WERI-Rb-1 (cell line): ENCODE results near the gene RABL6.
A peak's percentile ranks its signal among the peaks of the same experiment; 100 is the strongest.

ENCODE experiments used
- DNase-seq: peaks from one replicate; pipeline ENCODE4 v3.0.0-alpha.2; 2020
- H3K27ac ChIP-seq: fragments of 250-450 bp; sonication (Bioruptor Pico); 2 replicates; pipeline ENCODE4 v1.5.1; 2020; ENCODE audit warnings: mild to moderate bottlenecking, moderate library complexity
- H3K27me3 ChIP-seq: fragments of 250-450 bp; sonication (Bioruptor Pico); 2 replicates; pipeline ENCODE4 v1.5.1; 2021; ENCODE audit warnings: mild to moderate bottlenecking, low read depth, moderate library complexity; ENCODE audit not compliant: insufficient read depth, severe bottlenecking
- H3K36me3 ChIP-seq: fragments of 250-450 bp; sonication (Bioruptor Pico); 2 replicates; pipeline ENCODE4 v1.5.1; 2020; ENCODE audit warnings: mild to moderate bottlenecking, moderate library complexity
- H3K4me3 ChIP-seq: 2 replicates; pipeline ENCODE4 v1.5.1; 2011; ENCODE audit warnings: low read depth, mild to moderate bottlenecking, control low read depth, low read length
- H3K9me3 ChIP-seq: fragments of 250-450 bp; sonication (Bioruptor Pico); 2 replicates; pipeline ENCODE4 v1.5.1; 2021; ENCODE audit warnings: mild to moderate bottlenecking, moderate library complexity; ENCODE audit not compliant: severe bottlenecking
- CTCF ChIP-seq: IDR thresholded peaks from 2 replicates; pipeline ENCODE4 v1.5.1; 2011; ENCODE audit warnings: low read depth, mild to moderate bottlenecking, control low read depth, inconsistent platforms, low read length

The RABL6 gene, protein sequence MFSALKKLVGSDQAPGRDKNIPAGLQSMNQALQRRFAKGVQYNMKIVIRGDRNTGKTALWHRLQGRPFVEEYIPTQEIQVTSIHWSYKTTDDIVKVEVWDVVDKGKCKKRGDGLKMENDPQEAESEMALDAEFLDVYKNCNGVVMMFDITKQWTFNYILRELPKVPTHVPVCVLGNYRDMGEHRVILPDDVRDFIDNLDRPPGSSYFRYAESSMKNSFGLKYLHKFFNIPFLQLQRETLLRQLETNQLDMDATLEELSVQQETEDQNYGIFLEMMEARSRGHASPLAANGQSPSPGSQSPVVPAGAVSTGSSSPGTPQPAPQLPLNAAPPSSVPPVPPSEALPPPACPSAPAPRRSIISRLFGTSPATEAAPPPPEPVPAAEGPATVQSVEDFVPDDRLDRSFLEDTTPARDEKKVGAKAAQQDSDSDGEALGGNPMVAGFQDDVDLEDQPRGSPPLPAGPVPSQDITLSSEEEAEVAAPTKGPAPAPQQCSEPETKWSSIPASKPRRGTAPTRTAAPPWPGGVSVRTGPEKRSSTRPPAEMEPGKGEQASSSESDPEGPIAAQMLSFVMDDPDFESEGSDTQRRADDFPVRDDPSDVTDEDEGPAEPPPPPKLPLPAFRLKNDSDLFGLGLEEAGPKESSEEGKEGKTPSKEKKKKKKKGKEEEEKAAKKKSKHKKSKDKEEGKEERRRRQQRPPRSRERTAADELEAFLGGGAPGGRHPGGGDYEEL

GRCh38 chr9:136807281-136808074 is at the start of gene RABL6:
TSS of gene RABL6 (plus strand) at chr9:136807948. CDS start at chr9:136808197, 249 bp downstream.
- peaks cover 75% of the 10 kb centered on the region for H3K36me3 ChIP-seq
- peak within 1 kb of the TSS; percentile 75 for H3K4me3 ChIP-seq
- no peak for TF ChIP-seq CTCF
- DNase-seq = peak; percentile 74
- no peaks in the 10 kb centered on the region for H3K9me3 ChIP-seq
- H3K27ac ChIP-seq = peak within 1 kb of the TSS; percentile 99
- H3K27me3 ChIP-seq = no peaks in the 10 kb centered on the region

GRCh38 chr9:136759001-136759400 is 48.7 kb upstream of the RABL6 start:
- no peak for DNase-seq
- no peak for TF ChIP-seq CTCF
- Histone ChIP-seq H3K27me3 (no peaks in the 10 kb centered on the region), H3K36me3 (no peaks in the 10 kb centered on the region), H3K4me3 (no peak overlapping the region), H3K9me3 (peaks cover 5% of the 10 kb centered on the region), H3K27ac (no peak overlapping the region)

DNA sequence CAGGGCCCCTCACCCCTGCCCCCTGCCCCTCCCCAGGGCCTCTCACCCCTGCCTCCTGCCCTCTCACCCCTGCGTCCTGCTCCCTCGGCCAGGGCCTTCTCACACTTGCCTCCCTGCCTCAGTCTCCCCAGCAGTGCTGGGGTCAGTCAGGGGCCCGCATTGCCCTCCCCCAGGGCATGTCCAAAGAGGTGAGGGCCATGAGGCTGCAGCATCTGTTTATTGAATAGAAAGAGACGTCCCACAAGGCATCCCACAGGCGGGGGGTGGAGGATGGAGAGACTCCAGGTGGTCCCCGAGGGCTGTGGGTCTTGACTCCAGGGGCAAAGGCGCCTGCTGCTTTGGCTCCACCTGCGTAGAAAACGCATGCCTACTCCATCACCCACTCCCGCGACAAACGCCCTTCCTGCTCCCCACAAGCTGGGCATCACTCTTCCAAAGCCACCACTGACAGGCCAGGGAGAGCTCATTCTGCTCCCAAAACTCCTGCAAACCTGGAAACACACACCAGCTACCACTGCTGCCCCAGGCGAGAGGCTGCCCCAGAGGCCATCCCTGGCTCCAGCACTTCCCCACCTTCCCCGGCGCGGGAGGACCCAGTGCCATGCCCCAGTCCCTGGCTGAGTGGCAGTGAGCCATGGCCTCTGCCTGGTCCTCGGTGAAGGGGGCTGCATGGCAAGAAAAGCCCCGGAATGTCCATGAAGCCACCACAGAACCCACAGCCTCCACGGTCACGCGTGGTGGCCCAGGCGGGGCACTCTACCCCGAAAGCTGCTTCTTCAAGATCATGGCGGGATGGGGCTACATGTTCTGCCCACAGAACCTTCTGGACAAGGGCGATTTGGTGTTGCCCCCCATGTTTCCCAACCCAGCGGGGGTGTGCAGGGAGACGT is 48.1 kb upstream of the RABL6 start:
- TF ChIP-seq CTCF = no peak
- Histone ChIP-seq H3K27ac (no peak overlapping the region), H3K4me3 (no peak overlapping the region), H3K9me3 (peaks cover 5% of the 10 kb centered on the region), H3K36me3 (no peaks in the 10 kb centered on the region), H3K27me3 (no peaks in the 10 kb centered on the region)
- DNase-seq = no peak

DNA sequence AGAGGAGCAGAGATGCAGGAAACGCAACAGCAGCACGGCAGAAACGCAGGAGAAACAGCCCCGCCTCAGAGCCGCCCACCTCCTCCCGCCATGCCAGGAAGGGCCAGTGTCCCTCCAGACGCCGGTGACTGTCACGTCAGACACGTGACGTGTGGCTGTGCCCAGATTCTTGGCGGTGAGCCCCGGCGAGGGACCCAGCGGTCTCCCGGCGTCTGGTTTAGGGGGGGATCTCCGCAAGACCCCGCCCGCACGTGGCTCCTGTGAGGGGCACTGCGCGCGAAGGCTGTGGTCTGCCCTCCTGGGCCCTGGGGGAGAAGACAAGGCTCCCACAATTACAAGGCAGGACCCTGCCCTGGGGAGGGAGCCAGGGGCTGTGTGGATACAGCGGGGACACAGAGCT is 47.3 kb upstream of the RABL6 start:
- no peaks in the 10 kb centered on the region for H3K36me3 ChIP-seq
- H3K27me3 ChIP-seq = no peaks in the 10 kb centered on the region
- H3K27ac ChIP-seq = no peak overlapping the region
- TF ChIP-seq CTCF = no peak
- H3K4me3 ChIP-seq = no peak overlapping the region
- peaks cover 5% of the 10 kb centered on the region for H3K9me3 ChIP-seq
- no peak for DNase-seq
